HG03342 (cell line): ENCODE measurements around the gene IL2RA.
"Not testable (repeated sequence)": the region's sequence is repeated elsewhere in the genome, so short reads cannot be mapped to it uniquely, and the experiment has no call there.

Experiments
- ATAC-seq: cut with Tn5 transposase; IDR thresholded peaks from one replicate; pipeline ENCODE4 v1.9.1; 2021; ENCODE audit warnings: mild to moderate bottlenecking, moderate library complexity; ENCODE audit not compliant: unreplicated experiment

The IL2RA gene

DNA sequence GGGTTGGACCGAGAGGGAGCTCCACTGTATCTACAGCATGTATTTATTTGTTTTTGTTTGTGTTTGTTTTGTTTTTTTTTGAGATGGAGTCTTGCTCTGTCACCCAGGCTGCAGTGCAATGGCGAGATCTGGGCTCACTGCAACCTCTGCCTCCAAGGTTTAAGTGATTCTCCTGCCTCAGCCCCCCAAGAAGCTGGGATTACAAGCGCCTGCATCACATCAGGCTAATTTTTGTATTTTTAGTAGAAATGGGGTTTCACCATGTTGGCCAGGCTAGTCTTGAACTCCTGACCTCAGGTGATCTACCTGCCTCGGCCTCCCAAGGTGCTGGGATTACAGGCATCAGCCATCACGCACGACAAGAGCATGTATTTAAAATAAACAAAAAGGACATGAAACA lies 18.8 kb downstream of the IL2RA start:
- not testable (repeated sequence) for ATAC-seq

DNA sequence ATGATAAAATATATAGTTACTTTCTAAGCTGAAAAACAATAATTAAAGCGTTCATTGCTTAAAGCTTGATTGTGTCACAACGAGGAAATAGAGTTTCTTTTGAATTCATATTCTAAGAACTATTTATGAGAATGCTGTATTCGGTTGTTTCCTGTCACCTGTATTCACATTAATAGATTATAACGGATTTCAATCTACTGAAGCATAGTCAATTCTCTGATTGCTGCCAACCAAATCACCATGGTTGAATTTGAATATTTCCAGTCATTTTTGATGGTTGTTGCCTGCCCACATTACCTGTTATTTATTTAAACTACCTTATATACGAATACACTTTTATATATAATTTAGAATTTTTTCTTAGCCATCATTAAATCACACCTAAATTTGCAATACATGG lies 22.0 kb downstream of the IL2RA start:
- no peak for ATAC-seq

DNA sequence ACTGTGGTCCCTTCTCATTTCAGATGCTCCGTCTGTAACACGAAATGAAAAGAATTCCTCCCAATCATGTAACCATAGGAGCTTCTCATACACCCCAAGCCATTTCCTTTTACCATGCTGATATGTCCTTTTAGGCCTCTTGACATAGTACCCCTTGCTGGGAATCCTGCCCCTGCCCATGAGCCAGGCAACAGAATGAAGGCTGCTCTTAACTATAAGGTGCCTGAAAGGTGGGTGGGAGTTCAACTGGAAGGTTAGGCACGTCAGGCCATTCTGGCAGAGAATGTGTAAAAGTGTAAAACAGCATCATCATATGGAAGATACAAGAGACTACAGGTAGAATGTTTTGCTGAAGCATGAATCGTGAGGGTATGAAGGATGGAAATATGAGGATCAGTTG lies 22.5 kb downstream of the IL2RA start:
- ATAC-seq = no peak

GRCh38 chr10:6038071-6038631 lies 24.0 kb downstream of the IL2RA start:
- ATAC-seq = no peak

DNA sequence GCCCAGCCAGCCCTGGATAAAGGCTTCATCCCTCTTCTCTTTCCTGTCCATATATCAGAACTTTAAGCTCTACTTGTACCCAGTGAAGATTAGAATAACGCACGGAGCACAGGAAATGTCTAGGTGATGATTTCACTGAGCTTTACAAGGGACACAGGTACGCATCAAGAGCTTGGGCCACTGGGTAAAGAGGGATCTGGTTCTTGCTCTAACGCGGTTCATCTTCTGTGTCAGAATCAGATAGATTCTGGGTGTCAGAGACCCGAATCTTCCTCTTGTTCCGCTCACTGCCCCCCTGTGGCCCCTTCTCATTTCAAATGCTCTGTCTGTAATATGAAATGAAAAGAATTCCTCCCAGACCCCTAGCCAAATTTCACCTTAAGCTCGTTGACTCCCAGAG lies 24.7 kb downstream of the IL2RA start:
- ATAC-seq = no peak

GRCh38 chr10:6036861-6037321 lies 25.3 kb downstream of the IL2RA start:
- ATAC-seq = peak; percentile 49

- no peak for ATAC-seq
Observed at GRCh38 chr10:6035931-6036575, 26.1 kb downstream of the IL2RA start.

- ATAC-seq = no peak
Observed at GRCh38 chr10:6035101-6035834, 26.9 kb downstream of the IL2RA start.

GRCh38 chr10:6034371-6034770 lies 27.8 kb downstream of the IL2RA start:
- no peak for ATAC-seq

DNA sequence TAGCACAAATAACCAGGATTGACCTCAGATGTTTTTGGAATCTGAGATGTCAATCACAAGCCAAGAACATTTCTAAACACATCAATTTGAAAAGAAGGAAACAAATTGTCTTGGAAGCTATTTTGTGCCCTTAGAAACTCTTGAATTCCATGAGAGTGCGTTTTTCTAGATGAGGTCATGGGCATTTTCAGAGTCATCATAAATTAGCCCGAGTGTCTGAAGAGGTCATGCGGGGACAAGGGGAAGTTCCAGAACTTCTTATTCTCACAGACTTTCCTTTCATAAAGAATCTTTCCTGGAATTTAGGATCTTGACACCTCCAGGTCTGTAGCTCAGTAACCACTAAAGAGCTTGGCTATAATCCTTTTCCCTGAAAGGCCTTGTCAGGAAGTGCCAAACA lies 28.2 kb downstream of the IL2RA start:
- ATAC-seq = no peak

DNA sequence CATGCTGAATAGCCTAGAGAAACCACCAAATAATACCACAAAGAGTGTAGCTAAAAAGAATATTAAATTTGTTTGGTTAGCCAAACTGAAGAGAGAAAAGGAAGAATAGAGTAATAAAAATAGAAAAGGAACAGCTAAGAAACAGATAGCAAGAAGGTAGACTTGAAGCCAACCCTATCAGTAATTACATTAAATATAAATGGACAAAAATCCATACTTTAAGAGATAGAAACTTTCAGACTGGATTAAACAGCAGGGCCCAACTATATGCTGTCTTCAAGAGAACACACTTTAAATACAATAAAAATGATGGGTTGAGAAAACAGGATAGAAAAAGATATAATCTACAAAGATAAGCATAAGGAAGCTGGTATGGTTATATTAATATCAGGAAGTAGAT lies 31.2 kb downstream of the IL2RA start:
- no peak for ATAC-seq

DNA sequence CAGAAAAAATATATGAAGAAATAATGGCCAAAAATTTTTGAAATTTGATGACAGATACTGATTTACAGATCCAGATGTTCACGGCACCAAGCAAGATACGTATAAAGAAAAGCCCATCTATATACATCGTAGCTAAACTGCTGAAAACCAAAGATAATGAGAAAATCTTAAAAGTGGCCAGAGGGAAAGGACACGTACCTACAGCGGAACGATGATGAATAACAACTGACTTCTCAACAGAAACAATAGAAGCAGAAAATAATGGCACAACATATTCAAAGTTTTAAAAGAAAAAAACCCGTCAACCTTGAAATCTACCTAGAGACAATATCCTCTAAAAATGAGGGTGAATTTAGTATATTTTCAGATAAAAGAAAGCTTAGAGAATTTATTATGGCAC lies 31.9 kb downstream of the IL2RA start:
- no peak for ATAC-seq

- no peak for ATAC-seq
Observed at GRCh38 chr10:6027929-6028328, 34.2 kb downstream of the IL2RA start.

DNA sequence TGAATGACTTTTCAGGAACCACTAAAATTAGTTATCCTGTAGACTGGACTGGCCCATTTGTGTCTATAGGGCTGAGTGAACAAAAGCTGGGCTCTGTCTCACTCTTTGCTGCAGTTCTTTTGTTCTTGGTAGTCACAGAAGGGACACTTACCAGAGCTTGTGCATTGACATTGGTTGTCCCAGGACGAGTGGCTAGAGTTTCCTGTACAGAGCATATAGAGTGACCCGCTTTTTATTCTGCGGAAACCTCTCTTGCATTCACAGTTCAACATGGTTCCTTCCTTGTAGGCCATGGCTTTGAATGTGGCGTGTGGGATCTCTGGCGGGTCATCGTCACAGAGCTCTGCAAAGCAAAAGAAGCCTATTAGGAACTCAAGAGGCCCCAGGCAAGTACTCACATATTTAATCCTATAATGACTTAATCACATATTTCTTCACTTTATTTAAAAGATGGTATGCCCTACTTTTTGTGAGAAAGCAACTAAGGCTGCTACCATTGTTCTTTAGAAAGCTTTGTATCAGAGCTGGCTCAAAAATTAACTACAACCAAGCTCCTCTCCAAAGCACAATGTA lies 36.4 kb downstream of the IL2RA start:
- ATAC-seq = no peak

DNA sequence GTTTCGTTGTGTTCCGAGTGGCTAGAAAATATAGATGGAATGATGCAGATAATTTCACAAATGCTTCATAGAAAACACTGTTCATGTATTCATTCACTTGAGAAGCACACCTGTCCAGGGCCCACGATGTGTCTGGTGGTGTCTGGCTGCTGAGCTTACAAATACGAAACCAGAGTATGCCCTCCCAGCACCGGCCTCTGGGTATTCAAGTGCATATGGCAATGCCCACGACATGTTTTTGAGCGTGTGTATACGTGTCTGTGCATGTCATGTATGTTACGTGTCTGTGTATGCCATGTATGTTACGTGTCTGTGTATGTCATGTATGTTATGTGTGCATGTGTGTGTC lies 37.9 kb downstream of the IL2RA start:
- no peak for ATAC-seq

GRCh38 chr10:6023661-6024333 lies 38.4 kb downstream of the IL2RA start:
- ATAC-seq = no peak

- no peak for ATAC-seq
Observed at GRCh38 chr10:6022660-6023059, 39.5 kb downstream of the IL2RA start.

- no peak for ATAC-seq
Observed at GRCh38 chr10:6020826-6021225, 41.3 kb downstream of the IL2RA start.

DNA sequence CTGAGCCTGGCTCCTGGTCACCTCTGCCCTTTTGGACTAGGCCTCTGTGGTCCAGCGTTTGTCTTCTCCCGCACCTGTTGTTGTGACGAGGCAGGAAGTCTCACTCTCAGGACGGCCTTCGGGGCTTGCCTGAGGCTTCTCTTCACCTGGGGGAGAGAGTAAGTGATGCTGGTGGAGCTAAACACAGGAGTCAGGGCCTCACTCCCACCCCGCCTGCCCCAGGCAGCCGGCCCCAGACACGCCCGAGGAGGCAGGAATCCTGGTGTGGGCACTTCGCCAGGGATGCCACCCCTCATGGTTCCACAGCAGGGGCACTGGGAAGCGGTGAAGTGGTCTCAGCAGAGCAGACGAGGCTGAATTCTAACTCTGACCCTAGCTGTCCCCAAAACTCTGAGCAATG lies 42.4 kb downstream of the IL2RA start:
- ATAC-seq = no peak

GRCh38 chr10:6019010-6019782 lies 43.0 kb downstream of the IL2RA start:
- ATAC-seq = no peak

- no peak for ATAC-seq
Observed at GRCh38 chr10:6018422-6018821, 43.7 kb downstream of the IL2RA start.
